GM18867 (cell line): Measurements from ENCODE around the gene SLC11A1.

Experiments
- ATAC-seq: cut with Tn5 transposase; IDR thresholded peaks from one replicate; pipeline ENCODE4 v1.9.1; 2021; ENCODE audit warnings: mild to moderate bottlenecking, moderate library complexity; ENCODE audit not compliant: unreplicated experiment

The SLC11A1 gene

DNA sequence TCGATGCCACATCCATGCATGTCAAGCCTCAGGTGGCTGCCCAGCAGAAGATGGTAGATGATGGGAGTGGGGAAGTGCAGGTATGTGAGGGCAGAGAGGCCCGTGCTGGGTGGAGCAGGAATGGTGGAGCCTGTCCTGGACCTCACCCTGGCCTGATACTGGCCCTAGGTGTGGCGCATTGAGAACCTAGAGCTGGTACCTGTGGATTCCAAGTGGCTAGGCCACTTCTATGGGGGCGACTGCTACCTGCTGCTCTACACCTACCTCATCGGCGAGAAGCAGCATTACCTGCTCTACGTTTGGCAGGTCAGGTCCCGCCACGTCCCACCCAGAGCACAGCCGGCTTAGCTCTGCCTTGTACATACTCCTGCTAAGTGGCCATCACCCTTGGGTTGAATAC is 49.8 kb downstream of the SLC11A1 start:
- ATAC-seq: no peak

DNA sequence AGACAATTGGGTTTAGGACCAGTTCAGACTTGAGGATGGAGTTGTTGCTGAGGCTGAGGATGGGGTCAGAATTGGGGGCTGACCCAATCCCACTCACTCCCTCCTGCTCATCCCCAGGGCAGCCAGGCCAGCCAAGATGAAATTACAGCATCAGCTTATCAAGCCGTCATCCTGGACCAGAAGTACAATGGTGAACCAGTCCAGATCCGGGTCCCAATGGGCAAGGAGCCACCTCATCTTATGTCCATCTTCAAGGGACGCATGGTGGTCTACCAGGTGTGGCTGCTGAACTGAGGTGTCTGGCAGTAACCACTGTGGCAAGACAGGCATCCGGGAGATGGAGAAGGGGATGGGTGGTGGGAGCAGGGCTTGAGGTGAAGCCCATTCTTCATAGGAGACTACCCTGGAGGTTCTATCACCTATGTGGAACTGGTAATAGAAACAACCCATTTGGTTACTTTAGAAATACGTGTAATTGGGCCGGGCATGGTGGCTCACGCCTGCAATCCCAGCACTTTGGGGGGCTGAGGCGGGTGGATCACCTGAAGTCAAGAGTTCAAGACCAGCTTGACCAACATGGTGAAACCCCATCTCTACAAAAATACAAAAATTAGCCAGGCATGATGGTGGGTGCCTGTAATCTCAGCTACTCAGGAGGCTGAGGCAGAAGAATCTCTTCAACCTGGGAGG is 50.7 kb downstream of the SLC11A1 start:
- no peak for ATAC-seq

DNA sequence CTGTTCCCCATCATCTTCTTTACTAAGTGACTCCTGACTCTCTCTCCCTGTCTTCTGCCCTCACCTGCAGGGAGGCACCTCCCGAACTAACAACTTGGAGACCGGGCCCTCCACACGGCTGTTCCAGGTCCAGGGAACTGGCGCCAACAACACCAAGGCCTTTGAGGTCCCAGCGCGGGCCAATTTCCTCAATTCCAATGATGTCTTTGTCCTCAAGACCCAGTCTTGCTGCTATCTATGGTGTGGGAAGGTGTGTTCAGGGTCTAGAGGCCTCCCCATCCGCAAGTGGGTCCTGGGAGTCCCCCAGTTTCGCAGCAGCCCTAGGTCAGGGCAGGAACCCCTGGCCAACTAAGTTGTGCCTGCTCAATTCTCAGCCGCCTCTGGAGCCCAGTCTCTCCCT is 52.4 kb downstream of the SLC11A1 start:
- no peak for ATAC-seq

DNA sequence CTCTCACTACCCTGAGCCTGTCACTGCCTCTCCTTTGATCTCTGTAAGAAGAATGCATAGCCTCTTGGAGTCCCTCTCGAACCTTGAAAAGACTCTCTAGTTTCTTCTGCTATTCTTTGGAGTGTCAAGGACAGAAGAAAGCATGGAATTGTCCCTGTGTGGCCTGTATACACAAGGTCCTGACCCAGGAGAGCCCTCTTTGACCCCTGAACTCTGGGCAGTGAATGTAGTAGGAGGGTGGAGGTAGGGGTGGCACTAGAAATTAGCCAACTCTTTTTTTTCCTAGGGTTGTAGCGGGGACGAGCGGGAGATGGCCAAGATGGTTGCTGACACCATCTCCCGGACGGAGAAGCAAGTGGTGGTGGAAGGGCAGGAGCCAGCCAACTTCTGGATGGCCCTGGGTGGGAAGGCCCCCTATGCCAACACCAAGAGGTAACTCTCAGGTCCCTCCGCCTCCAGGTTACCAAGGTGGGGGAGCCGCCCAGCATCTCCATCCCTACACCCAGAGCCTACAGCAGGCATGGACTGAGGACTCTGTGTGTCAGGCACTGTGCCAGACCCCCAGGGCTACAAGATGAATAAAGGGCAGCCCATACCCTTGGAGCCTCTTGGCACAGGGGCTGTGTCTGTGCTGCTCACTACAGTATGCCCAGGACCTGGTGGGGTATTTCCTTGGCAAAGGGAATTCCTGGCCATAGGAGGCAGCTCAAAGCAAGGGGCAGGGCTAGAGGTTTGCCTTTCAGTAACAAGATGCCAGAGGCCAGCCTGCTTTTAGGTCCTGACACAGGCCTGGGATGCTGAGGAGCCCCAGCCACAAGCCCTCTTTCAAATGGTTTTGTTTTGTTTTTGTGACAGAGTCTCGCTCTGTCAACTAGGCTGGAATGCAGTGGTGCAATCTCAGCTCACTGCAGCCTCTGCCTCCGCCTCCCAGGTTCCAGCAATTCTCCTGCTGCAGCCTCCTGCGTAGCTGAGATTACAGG is 53.2 kb downstream of the SLC11A1 start:
- no peak for ATAC-seq

DNA sequence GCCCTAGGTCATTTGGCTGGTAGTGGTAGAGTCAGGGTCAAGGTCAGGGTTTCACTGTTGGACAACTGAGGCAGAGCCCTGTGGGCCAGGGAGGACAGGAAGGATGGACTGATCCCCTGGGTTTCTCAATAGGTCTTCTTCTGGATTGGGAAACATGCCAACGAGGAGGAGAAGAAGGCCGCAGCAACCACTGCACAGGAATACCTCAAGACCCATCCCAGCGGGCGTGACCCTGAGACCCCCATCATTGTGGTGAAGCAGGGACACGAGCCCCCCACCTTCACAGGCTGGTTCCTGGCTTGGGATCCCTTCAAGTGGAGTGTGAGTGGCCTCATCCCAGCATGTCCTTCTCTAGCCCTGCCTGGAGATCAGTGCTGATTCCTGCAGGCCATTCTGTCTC is 54.9 kb downstream of the SLC11A1 start:
- ATAC-seq: no peak

DNA sequence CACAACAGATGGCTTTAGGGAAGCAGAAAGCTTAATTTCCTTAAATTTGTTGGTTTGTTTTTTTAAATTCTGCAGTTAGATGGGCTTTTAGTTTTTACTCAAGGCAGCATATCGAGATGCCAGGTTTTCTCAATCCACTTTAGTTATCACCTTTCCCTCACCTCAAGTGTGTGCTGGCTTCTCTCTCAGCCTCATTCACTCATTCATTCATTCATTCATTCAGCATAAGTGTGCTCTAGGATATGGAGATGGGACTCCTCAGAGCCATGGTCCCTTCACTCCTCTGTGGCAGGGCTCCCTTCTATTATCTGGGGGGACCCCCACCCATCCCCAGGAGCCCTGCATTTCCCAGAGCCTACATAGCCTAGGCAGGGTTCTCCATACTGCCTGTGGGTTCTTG is 55.9 kb downstream of the SLC11A1 start:
- no peak for ATAC-seq

DNA sequence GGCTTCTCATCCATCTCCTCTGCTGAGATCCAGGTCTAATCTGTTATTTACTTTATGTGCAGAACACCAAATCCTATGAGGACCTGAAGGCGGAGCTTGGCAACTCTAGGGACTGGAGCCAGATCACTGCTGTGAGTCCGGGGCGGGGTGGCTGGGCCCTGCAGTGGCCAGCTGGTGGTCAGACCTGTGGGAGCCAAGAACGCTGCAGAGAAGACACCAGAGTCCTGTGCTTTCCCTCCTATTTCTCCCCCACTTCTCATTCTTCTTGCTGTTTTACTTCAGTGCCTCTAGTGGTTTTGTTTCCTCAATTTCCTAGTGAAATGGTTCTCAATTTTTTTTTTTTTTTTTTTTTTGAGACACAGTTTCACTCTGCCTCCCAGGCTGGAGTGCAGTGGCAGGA is 56.5 kb downstream of the SLC11A1 start:
- no peak for ATAC-seq

DNA sequence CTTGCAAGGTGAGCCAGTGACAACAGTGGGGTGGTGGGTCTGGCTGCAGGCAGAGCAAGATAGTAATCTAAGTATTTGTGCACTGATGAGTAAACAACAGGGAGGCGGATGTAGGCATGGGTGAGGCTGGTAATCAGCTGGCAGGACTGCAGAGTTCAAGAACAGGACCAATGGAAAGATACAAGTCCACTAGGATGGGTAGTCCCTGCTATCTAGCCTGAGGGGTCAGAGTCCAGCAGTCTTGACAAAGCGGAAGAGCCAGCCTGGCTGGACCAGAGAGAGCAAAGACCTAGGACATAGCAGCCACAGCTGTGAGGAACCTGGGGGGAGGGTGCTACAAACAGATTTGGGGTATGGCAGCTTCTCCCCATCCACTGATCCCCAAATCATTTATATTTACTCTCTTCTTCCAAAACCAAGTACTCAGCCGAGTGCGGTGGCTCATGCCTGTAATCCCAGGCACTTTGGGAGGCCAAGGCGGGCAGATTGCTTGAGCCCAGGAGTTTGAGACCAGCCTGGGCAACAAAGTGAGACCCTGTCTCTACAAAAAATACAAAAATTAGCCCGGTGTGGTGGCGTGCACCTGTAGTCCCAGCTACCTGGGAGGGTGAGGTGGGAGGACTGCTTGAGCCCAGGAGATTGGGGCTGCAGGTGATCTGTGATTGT is 62.8 kb downstream of the SLC11A1 start:
- no peak for ATAC-seq

DNA sequence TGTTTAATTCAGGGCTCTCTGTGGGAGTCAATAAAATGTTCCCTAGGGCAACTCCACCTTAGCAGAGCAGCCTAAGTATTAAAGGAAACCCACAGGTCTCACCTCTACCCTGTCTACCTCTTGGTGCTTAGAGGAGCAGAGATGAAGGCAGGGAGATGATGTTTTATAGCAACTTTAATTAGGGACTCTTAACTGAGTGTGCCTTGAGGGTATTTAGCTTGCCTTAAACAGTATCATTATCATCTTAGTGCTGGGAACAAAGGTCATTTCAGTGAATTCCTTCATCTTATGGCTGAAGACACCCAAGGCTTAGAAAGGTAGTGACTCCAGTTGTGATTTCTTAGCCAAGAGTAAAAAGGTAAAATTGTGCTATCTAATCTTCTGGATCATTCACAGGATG is 63.5 kb downstream of the SLC11A1 start:
- ATAC-seq: no peak
